Aorta (tissue), 5 donors: ENCODE data around the gene FMN2. TPM values are rescaled to one million over a fixed set of nuclear protein-coding genes. Genes with fewer than 3 reads are reported as not detected.

Source experiments
- ATAC-seq: fragments of 200-7000 bp; cut with Tn5 transposase; one replicate; pipeline ENCODE4 v1.9.1; 2022; ENCODE audit warnings: moderate library complexity; ENCODE audit not compliant: low FRiP score
- DNase-seq, 2 donors: peaks; one replicate each; pipeline ENCODE4 v3.0.0-alpha.2; 2020
- H3K27ac ChIP-seq, 2 donors: one replicate each; pipeline ENCODE4 v1.5.1; 2013; ENCODE audit warnings: low read length in 2 of 2, mild to moderate bottlenecking in 2 of 2, moderate library complexity in 2 of 2, control low read depth in 1 of 2, inconsistent platforms in 1 of 2, low read depth in 1 of 2
- H3K27me3 ChIP-seq, 2 donors: one replicate each; pipeline ENCODE4 v1.6.1; 2013; ENCODE audit warnings: control low read depth in 1 of 2, low read length in 1 of 2, mild to moderate bottlenecking in 1 of 2, moderate library complexity in 1 of 2; ENCODE audit not compliant: insufficient read depth in 2 of 2, control insufficient read depth in 1 of 2
- H3K36me3 ChIP-seq, 2 donors: one replicate each; pipeline ENCODE4 v1.6.1; 2013; ENCODE audit warnings: control low read depth in 1 of 2, low read length in 1 of 2, mild to moderate bottlenecking in 1 of 2; ENCODE audit not compliant: insufficient read depth in 2 of 2, control insufficient read depth in 1 of 2
- H3K4me1 ChIP-seq, 2 donors: one replicate each; pipeline ENCODE4 v1.6.1; 2013; ENCODE audit warnings: low read length in 2 of 2, control low read depth in 1 of 2, mild to moderate bottlenecking in 1 of 2, moderate library complexity in 1 of 2; ENCODE audit not compliant: insufficient read depth in 2 of 2, control insufficient read depth in 1 of 2
- H3K4me3 ChIP-seq, 2 donors: one replicate each; pipeline ENCODE4 v1.5.1; 2013; ENCODE audit warnings: low read length in 2 of 2, control low read depth in 1 of 2, mild to moderate bottlenecking in 1 of 2
- H3K9me3 ChIP-seq: one replicate; pipeline ENCODE4 v1.6.1; 2013; ENCODE audit warnings: mild to moderate bottlenecking, low read length; ENCODE audit not compliant: control insufficient read depth
- WGBS, 2 donors: extraction: QIAGEN DNeasy Blood & Tissue Kit; methylation state at CpG; one replicate each; pipeline ENCODE4 v1.1.7; 2013; 5-methylcytosine and 5-hydroxymethylcytosine counted together
- intact Hi-C, 2 donors: fragments of 100-400 bp; cut with DNase I; formaldehyde crosslinking; loops; one replicate each; pipeline versions ENCODE4 v1.14.2 to v1.15.0; 2022
- polyA plus RNA-seq, 2 donors: library from polyadenylated mRNA; stranded (reverse); fragments of 200-250 nt; gene quantifications; one replicate each; pipeline ENCODE4 v1.2.3, GENCODE V29; 2013
- total RNA-seq, 2 donors: library from RNA; stranded (reverse); fragmentation: NEBNext Ultra II Directional; extraction: Animal tissue kit (Norgen Biotek cat#: 25700); gene quantifications; one replicate each; pipeline ENCODE4 v1.2.1, GENCODE V29; 2021
- donor health status: healthy with polysubstance abuse.
- donor health status: Bipolar disorder and iron deficiency.
- donor health status: DM: no; HTN: no; CAD: no.
- donor health status: DM: no; HTN: no; CAD: no.
- donor health status: DM: yes; HTN: yes; CAD: no.

FMN2 gene
- total and polyA plus RNA-seq, 4 donors, result 0.10 to 1.1 (median 0.91) TPM

DNA sequence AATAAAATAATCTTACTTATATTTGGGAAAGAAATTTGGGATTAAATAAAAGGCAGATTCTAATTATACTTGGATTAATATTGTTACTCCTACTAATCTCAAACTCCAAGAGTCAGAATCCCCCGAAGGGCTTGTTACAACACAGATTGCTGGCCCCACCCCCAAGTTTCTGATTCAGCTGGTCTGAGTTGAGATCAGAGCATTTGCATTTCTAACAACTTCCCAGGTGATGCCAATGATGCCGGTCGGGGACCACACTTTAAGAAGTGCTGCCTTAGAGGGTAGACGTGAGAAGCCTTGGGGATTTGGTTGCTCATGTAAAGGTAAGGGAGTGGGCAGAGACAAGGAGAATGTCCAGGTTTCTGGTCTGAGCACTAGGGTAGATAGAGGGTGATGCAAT lies 47.2 kb downstream of the FMN2 start:
- Histone ChIP-seq H3K4me1 (no peaks in the 10 kb centered on the region), H3K4me3 (no peak overlapping the region), H3K27ac (no peak overlapping the region), H3K36me3 (no peaks in the 10 kb centered on the region), H3K27me3 (no peaks in the 10 kb centered on the region), H3K9me3 (no peaks in the 10 kb centered on the region)
- no peak for ATAC-seq
- 28 to 34% methylated on average over 4 of the region's 4 CpGs for WGBS, 2 donors
- no peak for DNase-seq
- intact Hi-C loops, result no loop called here

DNA sequence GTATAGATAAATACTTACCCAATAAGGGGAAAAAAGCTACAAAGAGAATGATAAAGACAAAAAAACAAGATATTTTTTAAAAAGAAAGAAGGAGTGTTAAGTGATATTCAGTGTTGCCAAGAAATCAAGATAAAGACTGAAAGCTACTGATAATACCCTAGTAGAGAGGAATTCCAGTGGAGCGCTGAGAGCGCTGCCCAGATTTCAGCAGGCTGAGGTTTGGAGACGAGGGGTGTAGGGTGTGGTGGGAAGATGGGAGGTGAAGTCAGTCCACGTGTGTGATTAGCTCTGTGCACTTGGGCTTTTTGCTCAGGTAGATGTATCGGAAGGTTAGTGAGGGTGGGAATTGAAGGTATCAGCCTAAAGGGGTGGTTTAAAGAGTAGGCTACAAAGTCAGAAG lies 47.8 kb downstream of the FMN2 start:
- no peak overlapping the region for H3K27ac ChIP-seq

DNA sequence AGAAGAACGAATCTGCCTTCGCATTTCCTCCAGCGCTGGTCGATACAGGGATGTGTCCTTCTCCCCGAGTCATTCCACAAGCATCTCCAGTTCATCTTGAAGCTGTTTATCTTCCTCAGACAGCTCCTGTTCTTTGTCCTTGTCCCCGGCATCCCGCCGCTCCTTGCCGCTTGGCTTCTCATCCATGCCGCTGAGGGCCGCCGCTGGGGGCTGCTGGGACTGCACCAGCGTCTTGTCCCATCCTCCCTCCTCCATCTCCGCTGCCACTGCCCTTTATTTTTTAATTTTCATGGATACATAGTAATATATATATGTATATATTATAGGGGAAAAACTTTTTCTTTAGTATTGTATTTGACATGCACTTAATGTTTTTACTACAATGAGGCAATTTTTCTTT lies 53.4 kb downstream of the FMN2 start:
- WGBS, 2 donors, result 91 to 95% methylated on average over 14 of the region's 14 CpGs
- DNase-seq, result no peak
- H3K4me3 ChIP-seq, result no peak overlapping the region
- no peak overlapping the region for H3K27ac ChIP-seq
- ATAC-seq, result no peak
- H3K36me3 ChIP-seq, result no peaks in the 10 kb centered on the region
- no peaks in the 10 kb centered on the region for H3K4me1 ChIP-seq
- intact Hi-C loops, result no loop called here
- no peaks in the 10 kb centered on the region for H3K9me3 ChIP-seq
- no peaks in the 10 kb centered on the region for H3K27me3 ChIP-seq

More for the DNA sequence above, 47.8 kb downstream of the FMN2 start:
- 57 to 60% methylated on average over 5 of the region's 5 CpGs for WGBS, 2 donors
- Histone ChIP-seq H3K27me3 (no peaks in the 10 kb centered on the region), H3K9me3 (no peaks in the 10 kb centered on the region), H3K36me3 (no peaks in the 10 kb centered on the region), H3K4me3 (no peak overlapping the region), H3K4me1 (no peaks in the 10 kb centered on the region)
- DNase-seq, result no peak
- intact Hi-C loops, result no loop called here
- no peak for ATAC-seq

DNA sequence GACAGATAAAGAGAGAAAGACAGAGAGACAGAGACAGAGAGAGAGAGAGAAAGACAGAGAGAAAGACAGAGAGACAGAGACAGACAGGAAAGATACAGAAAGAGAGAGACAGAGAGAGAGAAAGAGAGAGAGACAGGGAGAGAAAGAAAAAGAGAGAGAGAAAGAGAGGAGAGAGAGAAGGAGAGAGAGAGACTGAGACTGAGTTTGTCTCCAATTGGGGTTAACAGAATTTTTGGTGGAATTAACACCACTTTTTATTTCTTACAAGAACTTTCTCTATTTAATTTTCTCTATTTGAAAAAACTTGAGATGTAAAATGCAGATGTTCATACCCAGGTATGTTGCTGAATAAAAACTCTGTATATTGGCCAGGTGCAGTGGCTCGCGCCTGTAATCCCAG lies 56.6 kb downstream of the FMN2 start:
- Histone ChIP-seq H3K4me1 (no peaks in the 10 kb centered on the region), H3K9me3 (no peaks in the 10 kb centered on the region), H3K36me3 (no peaks in the 10 kb centered on the region), H3K27ac (no peak overlapping the region), H3K4me3 (no peak overlapping the region), H3K27me3 (no peaks in the 10 kb centered on the region)
- intact Hi-C loops, result no loop called here
- 94 to 100% methylated on average over 2 of the region's 2 CpGs for WGBS, 2 donors
- DNase-seq (no peak), ATAC-seq (no peak)

DNA sequence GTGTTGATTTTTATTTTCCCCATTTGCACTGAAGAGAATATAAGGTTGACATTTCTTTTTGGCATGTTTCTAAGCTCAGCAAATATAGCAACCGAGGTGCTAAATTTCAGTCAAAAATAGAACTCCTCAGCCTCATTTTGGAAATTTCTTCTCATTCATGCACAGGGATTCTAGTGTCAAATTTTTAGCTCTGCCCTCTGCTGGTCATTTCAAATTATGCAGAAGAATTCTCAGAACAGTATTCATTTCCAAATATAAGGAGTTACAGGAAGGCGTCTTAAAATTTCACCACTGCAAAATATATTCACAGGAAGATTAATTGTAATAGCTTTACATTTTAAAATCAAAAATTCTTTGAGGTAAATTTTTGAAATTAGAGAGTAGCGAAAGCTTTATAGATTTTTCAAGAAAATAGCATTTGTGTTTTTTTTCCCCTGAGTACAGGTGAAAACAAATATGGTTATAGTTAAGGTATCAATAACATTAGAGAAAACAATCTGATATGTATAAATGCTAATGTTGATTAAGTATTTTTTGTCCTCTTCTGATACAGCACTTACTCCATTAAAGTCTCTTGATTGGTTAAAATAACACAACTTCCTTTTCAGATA lies 57.9 kb downstream of the FMN2 start:
- Histone ChIP-seq H3K36me3 (no peaks in the 10 kb centered on the region), H3K9me3 (no peaks in the 10 kb centered on the region), H3K4me1 (no peaks in the 10 kb centered on the region), H3K4me3 (no peak overlapping the region), H3K27me3 (no peaks in the 10 kb centered on the region), H3K27ac (no peak overlapping the region)
- no peak for DNase-seq
- 30 to 37% methylated on average over 3 of the region's 3 CpGs for WGBS, 2 donors
- intact Hi-C loops, result loop anchor here in 1 of 2 donors (5.0 kb wide), 1 partner anchor 122 kb away; no protein-coding TSS in a partner anchor
- no peak for ATAC-seq

DNA sequence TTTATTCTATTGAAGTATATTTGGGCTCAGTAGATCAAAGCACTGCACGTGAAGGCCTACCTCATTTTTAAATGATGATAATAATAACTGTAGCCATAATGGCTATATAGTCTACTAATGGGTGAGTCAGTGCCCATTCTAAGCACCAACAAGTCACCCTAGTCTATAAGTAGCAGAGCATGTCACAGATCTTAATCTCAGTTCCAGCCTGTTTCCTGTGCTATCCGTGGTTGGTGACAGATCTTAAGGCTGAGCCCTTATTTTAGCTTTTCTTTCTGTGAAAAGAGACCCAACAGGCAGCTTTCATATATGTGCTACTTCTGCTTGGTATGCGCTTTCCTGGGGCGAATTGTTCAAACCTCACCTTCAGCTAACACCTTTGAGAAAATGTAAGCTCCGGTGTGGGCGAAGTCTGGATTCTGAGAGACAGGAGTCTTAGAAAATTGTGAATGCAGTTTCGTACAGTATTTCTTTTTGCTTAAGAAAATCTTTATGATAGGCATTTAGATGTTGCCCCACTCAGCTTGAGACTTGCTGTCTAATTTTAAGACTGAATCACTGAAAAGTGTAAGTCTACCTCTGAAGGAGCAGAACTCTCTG lies 59.6 kb downstream of the FMN2 start:
- H3K4me3 ChIP-seq, result no peak overlapping the region
- intact Hi-C loops, result loop anchor here in 1 of 2 donors (5.0 kb wide), 1 partner anchor 124 kb away; no protein-coding TSS in a partner anchor

DNA sequence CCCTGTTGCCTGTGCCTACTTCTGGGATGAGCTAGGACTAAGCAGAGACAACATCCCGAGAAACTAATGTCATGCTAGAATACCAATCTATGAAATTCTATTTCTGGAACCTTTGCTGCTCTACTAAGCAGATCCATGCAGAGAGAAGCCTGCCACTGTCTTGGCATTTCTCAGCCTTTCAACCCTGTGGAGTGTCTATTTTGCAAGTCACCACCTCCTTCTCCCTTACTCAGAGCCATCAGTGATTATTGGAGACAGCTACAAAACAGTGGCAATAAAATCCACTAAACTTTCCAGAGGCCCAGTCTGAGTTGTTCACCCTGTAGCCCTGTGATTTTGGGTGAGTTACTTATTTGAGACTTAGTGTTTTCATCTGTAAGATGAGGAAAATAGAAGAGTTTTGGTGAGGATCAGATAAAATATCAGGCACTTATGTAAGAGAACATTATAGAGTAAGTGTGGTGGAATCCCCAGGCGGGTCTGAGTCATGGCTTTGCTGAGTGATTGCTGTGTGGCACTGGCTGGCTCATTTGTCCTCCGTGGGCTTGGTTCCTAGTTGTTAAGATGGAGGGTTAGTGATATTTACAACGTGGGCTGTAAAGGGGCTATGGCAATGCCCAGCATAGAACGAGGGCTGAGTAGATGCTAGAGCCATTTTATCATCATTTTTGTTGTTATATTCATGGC lies 61.1 kb downstream of the FMN2 start:
- H3K27me3 ChIP-seq, result no peaks in the 10 kb centered on the region
- no peaks in the 10 kb centered on the region for H3K36me3 ChIP-seq
- no peak for DNase-seq
- no peak for ATAC-seq
- no peaks in the 10 kb centered on the region for H3K4me1 ChIP-seq
- no peaks in the 10 kb centered on the region for H3K9me3 ChIP-seq
- no peak overlapping the region for H3K27ac ChIP-seq
- intact Hi-C loops, result loop anchor here in 1 of 2 donors (5.0 kb wide), 1 partner anchor 125 kb away; no protein-coding TSS in a partner anchor
- no peak overlapping the region for H3K4me3 ChIP-seq
- WGBS, 2 donors, result 73 to 77% methylated on average over 5 of the region's 5 CpGs

More for the DNA sequence above, 59.6 kb downstream of the FMN2 start:
- Histone ChIP-seq H3K4me1 (no peaks in the 10 kb centered on the region), H3K36me3 (no peaks in the 10 kb centered on the region), H3K27me3 (no peaks in the 10 kb centered on the region), H3K9me3 (no peaks in the 10 kb centered on the region), H3K27ac (no peak overlapping the region)
- DNase-seq (no peak), ATAC-seq (no peak)
- 70 to 76% methylated on average over 7 of the region's 7 CpGs for WGBS, 2 donors

DNA sequence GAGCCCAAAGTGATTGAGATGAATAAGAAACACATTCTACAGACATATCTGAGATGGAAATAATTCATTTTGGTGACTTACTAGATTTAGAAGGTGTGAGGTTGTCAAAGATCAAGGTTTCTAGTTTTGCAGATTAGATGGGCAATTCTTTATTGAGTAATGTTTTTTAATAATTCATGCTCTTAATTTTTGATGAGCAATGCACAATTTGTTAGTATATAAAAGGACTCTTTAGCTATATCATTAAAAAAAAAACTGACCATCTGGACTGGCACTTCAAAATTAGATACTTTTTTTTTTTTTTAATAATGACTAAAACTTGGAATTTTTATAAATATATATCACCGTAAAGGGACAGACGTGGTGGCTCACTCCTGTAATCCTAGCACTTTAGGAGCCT lies 63.9 kb downstream of the FMN2 start:
- ATAC-seq, result no peak
- H3K4me1 ChIP-seq, result no peaks in the 10 kb centered on the region
- intact Hi-C loops, result no loop called here
- 87 to 90% methylated on average over 2 of the region's 2 CpGs for WGBS, 2 donors
- no peaks in the 10 kb centered on the region for H3K36me3 ChIP-seq
- no peak overlapping the region for H3K4me3 ChIP-seq
- H3K27ac ChIP-seq, result no peak overlapping the region
- H3K9me3 ChIP-seq, result no peaks in the 10 kb centered on the region
- DNase-seq, result no peak
- H3K27me3 ChIP-seq, result no peaks in the 10 kb centered on the region

DNA sequence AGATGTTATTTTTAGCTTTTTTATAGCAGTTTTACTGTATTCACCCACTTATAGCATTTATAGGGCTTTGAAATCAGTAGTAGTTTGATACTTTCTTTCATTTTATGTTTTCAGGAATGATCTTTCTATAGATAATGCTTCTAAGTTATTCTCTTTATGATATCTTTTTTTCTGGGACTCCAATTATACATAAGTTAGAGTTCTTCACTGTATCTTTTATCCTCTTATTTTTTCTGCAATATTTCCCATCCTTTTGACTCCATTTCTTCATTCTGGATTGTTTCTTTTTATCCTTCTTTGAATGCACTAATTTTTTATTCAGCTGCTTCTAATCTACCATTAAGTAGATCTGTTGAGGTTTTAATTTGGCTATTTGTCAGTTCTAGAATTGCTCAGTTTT lies 73.1 kb downstream of the FMN2 start:
- intact Hi-C loops, result no loop called here
- DNase-seq, result no peak
- no peaks in the 10 kb centered on the region for H3K9me3 ChIP-seq
- H3K27me3 ChIP-seq, result no peaks in the 10 kb centered on the region
- H3K4me3 ChIP-seq, result no peak overlapping the region
- no peak overlapping the region for H3K27ac ChIP-seq
- no peaks in the 10 kb centered on the region for H3K4me1 ChIP-seq
- no peak for ATAC-seq
- H3K36me3 ChIP-seq, result no peaks in the 10 kb centered on the region
